Measurements from ENCODE around the gene APOBEC3C.

DNA sequence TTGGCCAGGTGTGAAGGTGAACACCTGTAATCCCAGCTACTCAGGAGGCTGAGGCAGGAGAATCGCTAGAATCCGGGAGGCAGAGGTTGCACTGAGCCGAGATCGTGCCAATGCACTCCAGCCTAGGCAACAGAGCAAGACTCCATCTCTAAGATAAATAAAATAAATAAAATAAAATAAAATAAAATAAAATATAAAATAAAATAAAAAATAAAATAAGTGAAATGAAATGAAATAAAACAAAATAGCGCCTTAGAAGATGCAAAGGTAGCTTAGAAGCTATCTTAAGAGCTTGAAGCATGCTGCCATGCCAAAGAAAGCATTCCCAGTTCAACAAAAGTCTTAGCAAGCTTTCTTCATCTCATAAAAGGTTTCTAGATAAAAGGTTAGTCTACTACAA, 6.9 kb upstream of the APOBEC3C start:
- TF ChIP-seq, protein P1, sequence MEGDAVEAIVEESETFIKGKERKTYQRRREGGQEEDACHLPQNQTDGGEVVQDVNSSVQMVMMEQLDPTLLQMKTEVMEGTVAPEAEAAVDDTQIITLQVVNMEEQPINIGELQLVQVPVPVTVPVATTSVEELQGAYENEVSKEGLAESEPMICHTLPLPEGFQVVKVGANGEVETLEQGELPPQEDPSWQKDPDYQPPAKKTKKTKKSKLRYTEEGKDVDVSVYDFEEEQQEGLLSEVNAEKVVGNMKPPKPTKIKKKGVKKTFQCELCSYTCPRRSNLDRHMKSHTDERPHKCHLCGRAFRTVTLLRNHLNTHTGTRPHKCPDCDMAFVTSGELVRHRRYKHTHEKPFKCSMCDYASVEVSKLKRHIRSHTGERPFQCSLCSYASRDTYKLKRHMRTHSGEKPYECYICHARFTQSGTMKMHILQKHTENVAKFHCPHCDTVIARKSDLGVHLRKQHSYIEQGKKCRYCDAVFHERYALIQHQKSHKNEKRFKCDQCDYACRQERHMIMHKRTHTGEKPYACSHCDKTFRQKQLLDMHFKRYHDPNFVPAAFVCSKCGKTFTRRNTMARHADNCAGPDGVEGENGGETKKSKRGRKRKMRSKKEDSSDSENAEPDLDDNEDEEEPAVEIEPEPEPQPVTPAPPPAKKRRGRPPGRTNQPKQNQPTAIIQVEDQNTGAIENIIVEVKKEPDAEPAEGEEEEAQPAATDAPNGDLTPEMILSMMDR (IDR thresholded peaks at IDR 0.05): no peak
- no peak for TF ChIP-seq POLR2A (IDR thresholded peaks at IDR 0.05)
